HG03039 (cell line): Measurements from ENCODE around the gene RRP12.
"Not testable (repeated sequence)": the region's sequence is repeated elsewhere in the genome, so short reads cannot be mapped to it uniquely, and the experiment has no call there.

Source experiments
- ATAC-seq: cut with Tn5 transposase; IDR thresholded peaks from one replicate; pipeline ENCODE4 v1.9.1; 2021; ENCODE audit warnings: mild to moderate bottlenecking, moderate library complexity; ENCODE audit not compliant: unreplicated experiment

Gene RRP12, protein sequence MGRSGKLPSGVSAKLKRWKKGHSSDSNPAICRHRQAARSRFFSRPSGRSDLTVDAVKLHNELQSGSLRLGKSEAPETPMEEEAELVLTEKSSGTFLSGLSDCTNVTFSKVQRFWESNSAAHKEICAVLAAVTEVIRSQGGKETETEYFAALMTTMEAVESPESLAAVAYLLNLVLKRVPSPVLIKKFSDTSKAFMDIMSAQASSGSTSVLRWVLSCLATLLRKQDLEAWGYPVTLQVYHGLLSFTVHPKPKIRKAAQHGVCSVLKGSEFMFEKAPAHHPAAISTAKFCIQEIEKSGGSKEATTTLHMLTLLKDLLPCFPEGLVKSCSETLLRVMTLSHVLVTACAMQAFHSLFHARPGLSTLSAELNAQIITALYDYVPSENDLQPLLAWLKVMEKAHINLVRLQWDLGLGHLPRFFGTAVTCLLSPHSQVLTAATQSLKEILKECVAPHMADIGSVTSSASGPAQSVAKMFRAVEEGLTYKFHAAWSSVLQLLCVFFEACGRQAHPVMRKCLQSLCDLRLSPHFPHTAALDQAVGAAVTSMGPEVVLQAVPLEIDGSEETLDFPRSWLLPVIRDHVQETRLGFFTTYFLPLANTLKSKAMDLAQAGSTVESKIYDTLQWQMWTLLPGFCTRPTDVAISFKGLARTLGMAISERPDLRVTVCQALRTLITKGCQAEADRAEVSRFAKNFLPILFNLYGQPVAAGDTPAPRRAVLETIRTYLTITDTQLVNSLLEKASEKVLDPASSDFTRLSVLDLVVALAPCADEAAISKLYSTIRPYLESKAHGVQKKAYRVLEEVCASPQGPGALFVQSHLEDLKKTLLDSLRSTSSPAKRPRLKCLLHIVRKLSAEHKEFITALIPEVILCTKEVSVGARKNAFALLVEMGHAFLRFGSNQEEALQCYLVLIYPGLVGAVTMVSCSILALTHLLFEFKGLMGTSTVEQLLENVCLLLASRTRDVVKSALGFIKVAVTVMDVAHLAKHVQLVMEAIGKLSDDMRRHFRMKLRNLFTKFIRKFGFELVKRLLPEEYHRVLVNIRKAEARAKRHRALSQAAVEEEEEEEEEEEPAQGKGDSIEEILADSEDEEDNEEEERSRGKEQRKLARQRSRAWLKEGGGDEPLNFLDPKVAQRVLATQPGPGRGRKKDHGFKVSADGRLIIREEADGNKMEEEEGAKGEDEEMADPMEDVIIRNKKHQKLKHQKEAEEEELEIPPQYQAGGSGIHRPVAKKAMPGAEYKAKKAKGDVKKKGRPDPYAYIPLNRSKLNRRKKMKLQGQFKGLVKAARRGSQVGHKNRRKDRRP (N-terminal part only)

DNA sequence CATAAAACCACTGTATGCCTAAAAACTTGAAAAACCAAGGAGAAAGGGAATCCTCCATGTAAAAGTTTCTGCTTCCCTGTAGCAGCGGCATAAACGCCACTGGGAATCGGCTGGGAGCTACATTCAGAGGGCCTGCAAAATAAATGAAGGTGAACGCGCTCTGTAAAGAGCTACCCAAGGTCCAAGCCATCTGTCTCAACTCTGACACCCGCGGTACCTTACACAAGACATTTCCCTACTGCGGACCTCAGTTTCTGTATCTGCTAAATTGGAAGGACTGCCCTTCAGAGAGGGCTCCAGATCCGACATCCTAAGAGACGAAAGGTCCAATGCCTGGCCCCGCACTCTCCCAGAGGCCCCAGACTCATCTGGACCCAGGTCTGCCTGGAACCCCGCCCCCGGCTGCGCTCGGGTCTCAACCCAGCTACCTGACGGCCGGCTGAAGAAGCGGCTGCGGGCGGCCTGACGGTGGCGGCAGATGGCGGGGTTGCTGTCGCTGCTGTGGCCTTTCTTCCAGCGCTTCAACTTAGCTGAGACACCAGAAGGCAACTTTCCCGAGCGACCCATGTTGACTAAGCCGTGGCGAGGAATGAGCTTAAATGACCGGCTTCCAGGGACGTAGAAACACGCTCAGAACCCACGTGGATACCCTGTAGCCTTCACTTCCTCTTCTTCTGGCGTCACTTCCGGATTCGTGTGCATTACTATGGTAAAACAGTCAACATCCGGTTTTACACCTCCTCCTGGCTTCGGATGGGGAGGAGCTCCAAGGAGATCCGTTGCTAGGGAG, at the start of gene RRP12:
RRP12 (minus strand) TSS at position 676 of the 790 bp plus-strand sequence; CDS start at position 567, 109 bp downstream.
- ATAC-seq: peak; percentile 94

DNA sequence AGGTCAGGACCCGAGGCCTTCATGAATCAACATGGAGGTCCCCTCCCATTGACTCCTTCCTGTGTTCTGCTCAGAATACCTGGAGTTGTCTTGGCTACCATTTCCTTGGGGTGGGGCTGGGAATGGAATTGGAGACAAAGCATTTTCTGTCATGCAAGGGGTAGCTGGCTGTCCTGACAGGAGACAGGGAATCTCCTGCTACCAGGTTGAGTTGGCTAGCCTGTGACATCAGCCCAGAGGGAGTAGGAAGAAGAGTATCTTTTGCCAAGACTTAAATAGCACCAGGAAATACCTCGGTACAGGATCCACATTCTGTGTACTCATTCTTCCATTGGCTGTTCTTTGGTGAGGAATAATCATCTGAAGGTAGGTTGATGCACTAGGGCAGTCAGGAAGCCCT, 49.7 kb upstream of the RRP12 start:
- no peak for ATAC-seq

DNA sequence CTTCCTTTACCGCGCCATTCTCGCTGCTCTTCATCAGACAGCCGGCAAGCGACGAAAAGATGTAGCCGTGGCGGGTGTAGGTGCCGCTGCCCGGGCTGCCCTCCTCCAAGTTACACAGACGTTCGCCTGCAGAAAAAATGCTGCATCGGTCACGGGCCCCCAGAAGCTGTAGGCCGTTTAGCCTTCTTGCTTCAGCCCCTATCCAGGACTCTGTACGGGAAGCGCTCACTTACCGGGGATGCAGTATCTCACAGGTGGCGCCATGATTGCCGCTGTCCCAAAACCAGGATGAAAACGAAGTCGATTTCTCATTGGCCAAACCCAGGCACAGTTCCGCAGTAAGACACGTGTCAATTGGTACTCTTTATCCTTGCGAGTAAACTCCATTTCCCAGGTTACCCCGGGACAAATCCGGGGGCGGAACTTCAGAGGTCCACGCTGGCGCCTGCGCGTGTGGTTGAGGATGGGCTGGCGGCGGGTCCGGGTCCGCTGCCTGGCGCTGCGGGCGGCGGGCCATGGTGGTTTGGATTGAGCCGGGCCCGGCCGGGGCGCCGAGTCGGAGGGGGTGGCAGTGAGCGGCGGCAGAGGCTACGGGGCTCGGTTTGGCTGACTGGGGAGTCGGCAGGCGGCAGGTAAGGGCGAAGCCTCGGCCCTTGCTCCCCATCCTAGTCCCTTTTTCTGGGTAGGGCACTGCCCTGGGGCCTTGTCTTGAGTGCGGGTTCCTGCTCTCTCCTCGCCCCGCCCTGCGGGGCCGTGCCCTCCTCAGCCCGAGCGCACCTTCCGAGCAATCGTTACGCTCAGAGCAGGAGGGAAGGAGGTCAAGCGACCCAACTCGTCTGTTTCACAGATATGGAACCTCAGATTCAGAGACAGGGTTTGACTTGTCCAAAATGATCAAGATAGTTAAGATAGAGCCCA, 44.8 kb upstream of the RRP12 start, which contains the start of the genes EXOSC1 and ZDHHC16:
EXOSC1 (minus strand) TSS at position 285 of the 918 bp plus-strand sequence; CDS start at position 264, 21 bp downstream.
ZDHHC16 (plus strand) TSS at position 454 of the 918 bp plus-strand sequence. CDS start 5,501 bp downstream, outside the sequence.
- peak; percentile 87 for ATAC-seq

DNA sequence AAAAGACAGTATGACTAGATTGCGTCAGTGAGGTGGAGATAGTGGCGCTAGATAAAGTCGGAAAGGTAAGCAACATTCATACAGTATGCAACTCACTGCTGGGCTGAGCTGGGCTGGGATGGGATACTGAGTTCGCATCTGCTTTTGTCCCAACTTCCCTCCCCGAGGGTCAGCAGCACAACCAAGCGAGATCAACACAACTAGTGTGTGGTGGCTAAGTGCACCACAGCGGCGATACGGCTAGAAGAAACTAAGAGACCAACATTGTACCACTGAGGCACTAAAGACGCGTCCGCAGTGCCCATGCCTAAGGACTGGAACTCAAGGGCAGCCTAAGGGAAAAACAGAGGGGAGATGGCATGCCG, 44.2 kb upstream of the RRP12 start:
- ATAC-seq: no peak

DNA sequence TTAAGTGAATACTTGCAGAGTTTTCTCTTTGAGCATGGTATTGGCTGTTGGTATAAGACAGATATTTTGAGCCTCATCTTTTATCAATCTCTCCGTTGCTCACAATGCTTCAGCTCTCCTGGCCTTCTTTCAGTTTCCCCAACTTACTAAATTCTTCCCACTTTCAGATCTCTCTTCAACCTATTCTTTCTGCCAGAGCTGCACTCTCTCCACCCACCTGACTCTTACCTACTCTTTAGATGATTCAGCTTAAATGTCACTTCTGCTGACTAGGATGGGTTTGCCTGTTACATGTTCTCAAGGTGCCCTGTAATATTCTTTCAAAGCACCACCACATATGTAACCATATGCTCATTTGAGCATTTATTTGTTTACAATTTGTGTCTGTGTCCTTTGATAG, 43.1 kb upstream of the RRP12 start:
- ATAC-seq: no peak

DNA sequence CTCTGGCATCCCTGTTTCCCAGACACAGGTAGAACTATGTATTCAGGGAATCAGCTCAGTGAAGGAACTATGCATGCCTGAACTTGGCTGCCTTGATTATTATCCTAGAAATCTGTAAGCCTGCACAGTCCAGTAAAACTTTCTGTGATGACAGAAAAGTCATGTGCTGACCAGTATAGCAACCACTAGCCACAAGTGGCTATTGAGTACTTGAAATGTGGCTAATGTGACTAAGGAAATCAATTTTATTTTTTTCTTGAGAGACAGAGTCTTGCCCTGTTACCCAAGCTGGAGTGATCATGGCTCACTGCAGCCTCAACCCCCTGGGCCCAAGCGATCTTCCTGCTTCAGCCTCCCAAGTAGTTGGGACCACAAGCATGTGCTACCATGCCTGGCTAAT, 41.1 kb upstream of the RRP12 start:
- no peak for ATAC-seq

DNA sequence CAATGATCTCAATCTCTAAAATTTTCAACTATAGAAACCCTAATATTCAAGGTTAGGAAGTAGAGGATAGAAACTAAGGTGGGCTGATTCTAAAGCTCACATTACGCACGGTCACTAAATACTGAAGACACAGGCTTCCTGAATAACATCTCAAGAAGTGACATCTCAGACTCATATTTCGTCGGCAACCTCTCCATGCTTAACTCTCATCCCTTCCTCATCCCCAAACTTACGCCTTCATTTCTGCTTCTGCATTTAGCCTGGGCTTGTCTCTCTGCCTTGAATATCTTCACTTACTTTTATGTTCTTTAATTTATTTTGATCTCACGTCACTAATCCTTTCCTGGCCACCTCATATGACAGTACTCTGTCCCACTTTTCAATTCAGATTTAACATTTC, 34.1 kb upstream of the RRP12 start:
- ATAC-seq: no peak

DNA sequence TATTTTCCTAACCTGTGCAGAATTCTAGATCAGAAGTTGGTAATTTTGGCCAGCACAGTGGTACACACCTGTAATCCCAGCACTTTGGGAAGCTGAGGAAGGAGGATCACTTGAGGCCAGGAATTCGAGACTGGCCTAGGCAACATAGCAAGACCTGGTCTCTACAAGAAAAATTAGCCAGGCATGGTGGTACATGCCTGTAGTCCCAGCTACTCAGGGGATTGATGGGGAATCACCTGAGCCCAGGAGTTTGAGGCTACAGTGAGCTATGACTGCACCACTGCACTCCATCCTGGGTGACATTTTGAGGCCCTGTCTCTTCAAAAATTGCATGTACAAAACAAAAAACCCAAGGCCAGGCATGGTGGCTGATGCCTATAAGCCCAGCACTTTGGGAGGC, 33.4 kb upstream of the RRP12 start:
- no peak for ATAC-seq

DNA sequence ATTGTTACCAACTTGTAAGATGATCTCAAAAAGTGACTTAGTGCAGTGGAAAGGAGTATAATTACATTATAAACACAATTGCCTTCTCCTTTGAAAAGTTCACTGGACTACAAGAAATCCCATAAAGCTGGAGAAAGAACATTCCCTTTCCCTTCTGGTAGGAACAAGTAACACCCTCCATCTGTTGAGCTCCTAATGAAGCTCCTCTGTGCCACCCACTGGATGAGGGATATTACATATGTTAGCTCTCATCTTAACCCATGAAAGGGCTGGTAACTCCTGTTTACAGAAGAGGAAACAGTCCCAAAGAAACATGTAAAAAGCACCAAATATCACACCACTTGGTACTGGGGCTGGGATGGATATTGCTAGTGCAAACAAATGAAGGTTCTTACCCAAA, 32.9 kb upstream of the RRP12 start:
- no peak for ATAC-seq

DNA sequence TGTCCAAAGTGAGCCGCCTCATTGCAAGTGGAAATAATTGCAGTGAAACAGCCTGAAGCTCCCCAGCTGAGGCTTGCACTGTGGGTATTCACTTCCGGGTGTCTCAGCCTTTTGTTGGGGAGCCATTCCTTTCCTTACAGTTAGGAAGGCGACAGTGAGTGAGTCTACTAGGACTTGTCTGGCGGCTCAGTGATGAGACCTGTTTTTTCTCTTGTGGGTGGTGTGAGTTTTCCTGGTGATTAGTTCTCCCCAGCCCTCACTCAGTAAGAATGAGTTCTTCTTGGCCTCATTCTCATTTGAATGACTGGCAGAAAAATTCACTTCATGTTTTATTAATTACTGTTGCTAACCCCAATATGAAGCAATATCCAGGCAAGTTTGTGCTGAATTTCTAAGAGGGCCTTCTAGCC, 27.4 kb upstream of the RRP12 start:
- no peak for ATAC-seq

DNA sequence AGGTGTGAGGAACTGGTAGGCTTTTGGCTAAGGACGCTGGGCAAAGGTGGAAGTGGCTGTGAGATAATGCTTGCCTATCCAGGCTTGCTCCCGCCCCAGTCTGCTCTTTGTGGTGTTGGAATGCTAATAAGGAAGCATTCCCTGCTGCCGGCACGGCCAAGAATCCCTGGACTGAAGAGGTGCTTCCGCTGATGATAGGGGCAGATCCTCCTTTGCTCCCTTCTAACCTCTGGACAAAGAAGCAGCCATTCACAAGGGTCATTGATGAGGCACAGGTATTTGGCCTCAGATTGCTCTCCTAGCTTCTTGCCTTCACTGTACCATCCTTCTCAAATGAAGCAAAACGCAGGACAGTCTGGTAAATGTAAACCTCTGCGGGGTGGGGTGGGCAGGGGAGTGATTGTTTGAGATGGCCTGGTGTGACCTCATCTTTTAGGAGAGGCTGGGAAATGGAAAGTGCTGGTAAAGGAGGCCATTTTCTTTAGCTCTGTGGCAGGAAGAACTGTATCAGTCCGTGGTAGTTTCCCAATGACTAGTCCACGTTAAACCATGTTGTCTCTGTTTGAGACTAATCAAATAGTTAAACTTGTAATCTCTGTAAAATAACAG, 26.5 kb upstream of the RRP12 start:
- ATAC-seq: no peak

DNA sequence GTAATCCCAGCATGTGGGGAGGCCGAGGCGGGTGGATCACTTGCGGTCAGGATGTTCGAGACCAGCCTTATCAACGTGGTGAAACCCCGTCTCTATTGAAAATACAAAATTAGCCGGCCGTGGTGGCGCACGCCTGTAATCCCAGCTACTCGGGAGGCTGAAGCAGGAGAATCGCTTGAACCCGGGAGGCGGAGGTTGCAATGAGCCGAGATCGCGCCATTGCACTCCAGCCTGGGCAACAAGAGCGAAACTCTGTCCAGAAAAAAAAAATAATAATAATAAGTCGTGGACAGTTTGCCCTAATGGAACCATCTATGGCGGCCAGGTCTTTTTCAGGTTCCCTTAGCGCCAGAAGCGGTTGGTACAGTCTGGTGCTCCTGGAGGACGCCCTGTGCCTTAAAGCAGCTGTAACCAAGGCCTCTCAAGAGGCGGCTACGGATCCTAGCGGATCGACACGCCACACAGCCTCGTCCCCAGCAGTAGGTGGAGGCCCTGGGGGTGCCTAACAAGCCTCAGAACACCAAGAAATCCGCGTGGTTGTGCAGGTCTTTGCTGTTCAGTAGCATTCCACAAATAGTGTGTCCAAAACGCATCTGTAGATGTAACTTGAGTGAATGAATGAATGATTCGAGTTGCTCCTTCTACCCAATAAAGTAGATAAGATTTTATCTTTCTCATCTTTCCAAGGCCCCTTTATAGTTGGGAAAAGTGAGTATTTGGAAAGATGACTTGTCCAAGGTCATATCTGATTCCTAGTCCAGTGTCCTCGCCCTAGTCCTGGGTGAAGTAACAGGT, 25.8 kb upstream of the RRP12 start:
- ATAC-seq: no peak

DNA sequence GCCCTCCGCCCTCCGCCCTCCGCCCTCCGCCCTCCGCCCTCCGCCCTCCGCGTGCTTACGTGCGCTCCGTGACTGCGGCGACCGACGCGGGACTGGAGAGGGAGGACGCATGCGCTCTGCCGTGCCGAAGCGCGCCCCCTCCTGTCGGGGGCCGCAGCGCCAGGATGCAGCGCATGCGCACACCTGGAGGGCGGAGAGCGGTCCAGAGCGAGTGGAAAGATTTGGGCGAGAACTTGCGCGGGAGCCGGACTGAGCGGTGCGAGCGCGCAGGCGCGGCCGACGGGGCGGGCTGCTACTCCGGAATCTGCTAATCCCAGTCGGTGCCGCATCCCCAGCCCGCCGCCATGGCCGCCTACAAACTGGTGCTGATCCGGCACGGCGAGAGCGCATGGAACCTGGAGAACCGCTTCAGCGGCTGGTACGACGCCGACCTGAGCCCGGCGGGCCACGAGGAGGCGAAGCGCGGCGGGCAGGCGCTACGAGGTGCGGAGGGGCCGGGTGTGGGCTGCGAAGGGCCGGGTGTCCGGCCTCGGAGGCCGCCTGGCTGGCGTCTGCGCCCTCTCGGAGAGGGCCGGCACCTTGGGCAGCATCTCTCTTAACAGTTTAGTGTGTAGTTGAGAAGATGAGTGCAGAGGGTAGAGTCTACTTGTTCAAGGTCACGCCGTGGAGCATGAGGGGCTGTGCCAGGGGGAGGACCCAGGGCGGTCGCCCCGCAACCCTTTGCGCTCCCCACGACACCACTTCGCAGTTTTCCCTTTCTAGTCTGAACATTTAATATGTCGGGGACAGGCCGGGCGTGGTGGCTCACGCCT, 25.0 kb upstream of the RRP12 start, which contains the start of gene PGAM1:
PGAM1 (plus strand) TSS at position 228 of the 812 bp plus-strand sequence; CDS start at position 345, 117 bp downstream.
- ATAC-seq: peak; percentile 78

DNA sequence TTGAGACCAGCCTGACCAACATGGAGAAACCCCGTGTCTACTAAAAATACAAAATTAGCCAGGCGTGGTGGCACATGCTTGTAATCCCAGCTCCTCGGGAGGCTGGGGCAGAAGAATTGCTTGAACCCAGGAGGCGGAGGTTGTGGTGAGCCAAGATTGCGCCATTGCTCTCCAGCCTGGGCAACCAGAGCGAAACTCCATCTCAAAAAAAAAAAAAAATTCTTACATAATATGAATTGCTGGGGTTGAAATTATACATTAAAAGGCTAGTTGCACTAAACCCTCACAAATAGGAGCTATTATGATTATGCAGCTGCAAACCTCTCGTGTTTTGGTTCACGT, 22.6 kb upstream of the RRP12 start:
- ATAC-seq: not testable (repeated sequence)

DNA sequence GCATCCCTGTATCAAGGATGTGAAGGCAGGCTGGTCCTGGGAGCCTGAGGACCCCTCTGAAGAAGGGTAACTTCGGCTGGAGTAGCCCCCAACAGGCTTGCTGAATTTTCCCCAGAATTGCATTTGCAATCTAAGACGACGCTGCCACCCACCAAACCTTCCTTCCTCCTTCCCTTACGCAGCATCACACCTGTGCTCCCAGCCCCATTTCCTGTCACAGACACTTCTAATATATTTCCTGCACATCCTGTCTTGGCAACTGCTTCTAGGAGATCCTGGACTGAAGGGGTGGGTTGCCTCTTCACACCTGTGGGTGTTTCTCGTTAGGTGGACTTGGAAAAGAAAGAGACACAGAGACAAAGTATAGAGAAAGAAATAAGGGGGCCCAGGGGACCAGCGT, 15.4 kb upstream of the RRP12 start:
- no peak for ATAC-seq

DNA sequence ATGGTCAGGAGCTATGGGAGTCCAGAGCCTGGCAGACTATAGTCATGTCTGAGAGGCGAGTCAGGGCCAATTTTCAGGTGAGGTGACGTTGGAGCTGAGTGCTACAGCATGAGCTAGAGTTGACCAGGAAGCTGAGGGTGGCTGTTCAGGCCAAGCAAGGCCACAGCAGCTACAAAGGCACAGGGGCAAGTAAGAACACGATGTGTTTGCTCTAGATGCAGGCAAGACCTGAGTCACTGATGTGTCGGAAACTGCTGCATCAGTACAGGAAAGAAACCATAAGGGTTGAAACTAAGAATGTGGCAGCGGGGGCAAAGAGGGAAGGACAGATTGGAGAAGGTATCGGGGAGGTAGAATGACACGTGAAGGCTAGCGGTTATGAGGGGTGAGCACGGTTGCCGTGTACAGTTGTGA, 11.8 kb upstream of the RRP12 start:
- ATAC-seq: no peak

DNA sequence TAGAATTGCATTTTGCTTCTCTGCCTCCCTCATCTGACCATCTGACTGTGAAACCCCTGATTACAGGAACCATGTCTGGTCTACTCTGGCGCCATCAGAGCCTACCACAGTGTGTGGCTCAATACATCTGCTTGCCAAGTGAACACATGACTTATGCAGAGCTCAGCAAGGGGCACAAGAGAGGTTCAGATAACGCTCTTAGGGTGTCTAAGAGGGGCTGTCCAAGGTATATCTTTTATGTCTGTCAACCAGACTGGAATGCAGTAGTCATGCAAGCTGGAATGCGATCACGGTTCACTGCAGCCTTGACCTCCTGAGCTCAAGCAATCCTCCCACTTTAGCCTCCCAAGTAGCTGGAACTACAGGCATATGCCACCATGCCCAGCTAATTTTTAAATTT, 10.3 kb upstream of the RRP12 start:
- no peak for ATAC-seq
